Epithelial cell of prostate (primary cell): ENCODE measurements around the gene MRPL19.

Experiments
- DNase-seq: peaks from one replicate; pipeline ENCODE4 v3.0.0-alpha.2; 2011; ENCODE audit warnings: low read depth, low spot score
- H3K27ac ChIP-seq: fragments of 450-650 bp; 2 replicates; pipeline ENCODE4 v1.5.1; 2017; ENCODE audit warnings: mild to moderate bottlenecking

MRPL19 gene

DNA sequence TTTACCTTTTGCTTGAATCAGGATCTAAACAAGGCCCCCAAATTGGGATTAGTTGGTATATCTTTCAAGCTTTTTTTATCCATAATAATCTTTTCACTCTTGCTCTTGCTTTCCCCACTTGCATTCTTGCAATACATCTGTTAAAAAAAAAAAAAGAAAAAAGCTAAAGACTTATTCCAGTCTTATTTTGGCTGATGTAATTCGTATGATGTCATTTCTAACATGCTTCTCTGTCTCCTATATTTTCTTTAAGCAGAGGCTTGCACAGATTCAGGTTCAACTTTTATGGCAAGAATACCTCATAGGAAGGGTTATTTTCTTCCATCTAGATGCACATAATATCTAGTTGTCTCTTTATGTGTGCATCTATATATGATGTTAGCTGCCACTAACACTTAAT is 73.9 kb downstream of the MRPL19 start:
- H3K27ac ChIP-seq, result no peak overlapping the region
- no peak for DNase-seq

GRCh38 chr2:75722687-75723086 is 76.1 kb downstream of the MRPL19 start:
- no peak for DNase-seq
- no peak overlapping the region for H3K27ac ChIP-seq

DNA sequence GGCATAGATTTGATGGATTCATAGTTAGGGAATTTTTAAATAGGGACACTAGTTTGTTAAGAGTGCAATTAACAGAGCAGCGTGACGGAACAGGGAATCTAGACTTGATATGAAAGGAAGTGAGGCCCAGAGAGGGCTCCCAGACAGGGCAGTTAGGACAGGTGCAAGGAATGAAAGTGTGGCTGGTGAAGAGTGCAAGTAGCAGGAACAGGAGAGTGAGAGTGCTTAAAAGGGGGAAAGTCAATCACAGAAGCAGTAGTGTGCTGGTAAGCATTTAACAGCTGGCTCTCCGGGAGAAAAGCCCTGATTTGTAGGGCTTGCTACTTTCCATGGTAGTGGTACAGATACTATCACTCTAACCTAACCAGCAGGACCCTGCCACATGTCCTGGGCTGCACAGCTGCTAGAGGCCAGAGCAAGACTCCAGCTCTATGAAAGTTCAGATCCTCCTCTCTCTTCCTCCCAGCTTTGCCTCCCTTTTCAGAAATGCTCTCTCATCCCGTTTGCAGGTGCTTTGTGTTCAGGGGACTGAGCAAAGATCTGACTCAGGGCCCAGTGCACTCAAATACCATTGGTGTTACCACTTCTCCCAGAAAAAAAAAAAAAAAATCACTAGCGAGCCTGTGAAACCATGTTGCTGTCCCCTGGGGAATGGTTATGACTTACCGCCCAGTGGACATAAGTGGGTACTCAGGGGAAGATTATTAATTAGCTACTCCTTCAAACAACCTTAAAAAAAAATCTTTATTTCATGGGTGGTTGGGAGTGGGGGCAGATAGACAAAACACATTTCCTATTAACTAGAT is 82.2 kb downstream of the MRPL19 start:
- DNase-seq, result no peak
- H3K27ac ChIP-seq, result no peak overlapping the region

DNA sequence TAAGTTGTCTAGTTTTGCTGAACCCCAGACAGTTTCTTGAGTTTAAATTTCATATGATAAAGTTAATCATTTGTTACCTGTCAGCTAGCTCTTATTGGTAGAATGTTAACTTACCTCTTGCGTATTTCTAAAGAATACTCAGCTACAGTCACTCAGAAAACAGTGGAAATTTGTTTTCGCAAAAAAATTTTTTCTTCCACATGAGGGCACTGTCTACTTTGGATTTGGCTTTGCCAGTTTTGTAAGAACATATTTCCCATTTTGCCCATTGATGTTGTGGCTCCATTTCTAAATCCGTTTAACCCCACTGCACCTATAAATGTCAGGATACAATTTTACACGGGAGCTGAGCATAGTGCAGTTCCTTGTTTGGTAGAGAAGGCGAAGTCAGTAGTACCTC is 83.3 kb downstream of the MRPL19 start:
- no peak overlapping the region for H3K27ac ChIP-seq
- no peak for DNase-seq

- no peak for DNase-seq
- no peak overlapping the region for H3K27ac ChIP-seq
Measured at GRCh38 chr2:75736276-75736675, 89.7 kb downstream of the MRPL19 start.

DNA sequence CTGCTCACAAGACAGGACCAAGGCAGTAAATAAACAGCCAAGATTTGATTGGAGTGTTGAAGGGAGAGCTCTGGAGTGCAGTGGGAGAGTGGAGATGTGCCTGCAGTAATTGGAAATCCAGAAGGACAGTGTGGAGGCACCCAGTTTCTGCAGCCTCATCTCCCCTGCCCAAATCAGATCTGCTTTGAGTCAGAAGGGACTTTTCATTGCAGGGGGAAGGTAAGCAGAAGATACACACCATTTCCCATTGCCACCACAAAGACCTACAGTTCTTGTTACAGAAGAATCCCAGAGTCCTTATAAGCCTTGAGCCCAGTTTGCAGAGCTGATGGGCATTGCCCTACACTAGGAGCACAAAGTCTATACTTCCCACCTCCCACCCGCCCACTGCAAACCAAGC is 91.4 kb downstream of the MRPL19 start:
- no peak overlapping the region for H3K27ac ChIP-seq
- DNase-seq, result no peak
